ENCODE results near the gene PCDHGC3. TPM values are rescaled to one million over a fixed set of nuclear protein-coding genes. Genes with fewer than 3 reads are reported as not detected.

Gene PCDHGC3
- polyA plus RNA-seq, 1 of the 3 experiments (the other 2 are of a cell fraction): 97.0 TPM

- TF ChIP-seq USF2 (IDR thresholded peaks at IDR 0.05; ENCODE audit: borderline replicate concordance, low read depth, low read length) (no peak), JUND (IDR thresholded peaks at IDR 0.05) (no peak)
Observed at GRCh38 chr5:141508440-141508797, 32.7 kb downstream of the PCDHGC3 start (continued).

GRCh38 chr5:141508798-141509611 is 33.2 kb downstream of the PCDHGC3 start:
- H3K9me2 ChIP-seq: no peaks in the 10 kb centered on the region
- H3K9ac ChIP-seq: peak overlapping the region; percentile 84
- H3K27ac ChIP-seq (ENCODE audit: low read depth in 2 of 2, low read length in 1 of 2): peak overlapping the region; percentile 98 to 99
- H3K4me3 ChIP-seq (ENCODE audit: low read depth in 2 of 2, low read length in 1 of 2): peak overlapping the region; percentile 24 to 57
- POLR2A ChIA-PET: interaction anchor here (0.9 to 2.5 kb wide), 3 partner anchors 9 to 24 kb away, joined by 3 to 13 read pairs (median 3); partner anchors contain the start of gene PCDHGC4
- DNase-seq: peak; percentile 90
- 26% methylated on average over 22 of the region's 23 CpGs for WGBS (ENCODE audit: low lambda C conversion rate)
- H3F3A ChIP-seq (replicated peaks; ENCODE audit: insufficient read depth): peaks cover 60% of the 10 kb centered on the region
- peak overlapping the region; percentile 82 for H3K4me2 ChIP-seq
- H3K79me2 ChIP-seq (ENCODE audit: insufficient read depth): peaks cover 16% of the 10 kb centered on the region
- H3K27me3 ChIP-seq (ENCODE audit: insufficient read depth): no peaks in the 10 kb centered on the region
- no peaks in the 10 kb centered on the region for H4K20me1 ChIP-seq (ENCODE audit: insufficient read depth)
- peak overlapping the region; percentile 10; the same call in 1 of the 2 replicates for H2AFZ ChIP-seq (ENCODE audit: low read depth)
- H3K9me3 ChIP-seq: no peaks in the 10 kb centered on the region
- H3K4me1 ChIP-seq (ENCODE audit: control insufficient read depth in 1 of 2, insufficient read depth in 2 of 2, low read depth in 1 of 2, low read length in 1 of 2): peaks cover 54 to 55% of the 10 kb centered on the region in 2 experiments
- H3K36me3 ChIP-seq (replicated peaks in 1 of 2; ENCODE audit: control insufficient read depth in 1 of 2, insufficient read depth in 2 of 2, low read length in 1 of 2): peaks cover 28 to 54% of the 10 kb centered on the region in 2 experiments
- CTCF ChIA-PET: interaction anchor here (0.8 to 8.5 kb wide), 11 partner anchors 9 to 126 kb away, joined by 3 to 75 read pairs (median 7); partner anchors contain the start of genes PCDHGA7, PCDHGB7, PCDHGC3 and PCDHGC4
- TF ChIP-seq FOSL2 (IDR thresholded peaks at IDR 0.05; ENCODE audit: borderline replicate concordance, low read depth) (peak; percentile 76; the same call in 1 of the 2 replicates), CHD2 (IDR thresholded peaks at IDR 0.05; ENCODE audit: low read length, partially characterized antibody) (no peak), NFIC (IDR thresholded peaks at IDR 0.05; ENCODE audit: borderline replicate concordance) (peak; percentile 67; the same call in 1 of the 2 replicates), CTCF (IDR thresholded peaks at IDR 0.05) (no peak), ZBTB33 (IDR thresholded peaks at IDR 0.05; ENCODE audit: borderline replicate concordance, low read depth) (no peak), GABPA (IDR thresholded peaks at IDR 0.05; ENCODE audit: low read depth) (peak; percentile 30; the same call in 1 of the 2 replicates), PBX3 (IDR thresholded peaks at IDR 0.05) (peak; percentile 39), TEAD4 (IDR thresholded peaks at IDR 0.05; ENCODE audit: borderline replicate concordance, insufficient read depth) (peak; percentile 13; the same call in 1 of the 2 replicates), POLR2AphosphoS5 (IDR thresholded peaks at IDR 0.05; ENCODE audit: low read depth, low read length) (peak; percentile 44), NRF1 (IDR thresholded peaks at IDR 0.05; ENCODE audit: low read depth, low read length) (no peak), USF1 (IDR thresholded peaks at IDR 0.05; ENCODE audit: borderline replicate concordance, low read depth) (no peak), EP300 (IDR thresholded peaks at IDR 0.05; ENCODE audit: borderline replicate concordance in 1 of 2, low read depth in 1 of 2, low read length in 1 of 2) (peak; percentile 39 to 77; a peak in 1 of 4 replicates), RAD21 (IDR thresholded peaks at IDR 0.05; ENCODE audit: low read length) (no peak), IRF3 (IDR thresholded peaks at IDR 0.05; ENCODE audit: low read depth, low read length) (no peak), MAX (IDR thresholded peaks at IDR 0.05; ENCODE audit: low read depth) (peak; percentile 85; the same call in 1 of the 2 replicates), ELF1 (IDR thresholded peaks at IDR 0.05) (0 out of 2 replicates have a peak, but pooled peaks have one; percentile 6), YY1 (IDR thresholded peaks at IDR 0.05; ENCODE audit: low read depth) (no peak; the same call in 1 of the 2 replicates), GATA2 (CRISPR knock-in tag; IDR thresholded peaks at IDR 0.05) (no peak), RCOR1 (IDR thresholded peaks at IDR 0.05; ENCODE audit: low read length) (no peak), MEF2A (IDR thresholded peaks at IDR 0.05; ENCODE audit: borderline replicate concordance, low read depth) (0 out of 2 replicates have a peak, but pooled peaks have one; percentile 35)
